Stimulated activated CD8-positive, alpha-beta memory T cell treated with anti-CD3 and anti-CD28 coated beads, Interleukin-15, amount 100 ng/mL, for 24 hours (primary cell): ENCODE measurements around the gene ZCCHC2.

Experiments
- DNase-seq: peaks from one replicate; pipeline ENCODE4 v3.0.0-alpha.2; 2020; ENCODE audit warnings: low read depth

The ZCCHC2 gene

DNA sequence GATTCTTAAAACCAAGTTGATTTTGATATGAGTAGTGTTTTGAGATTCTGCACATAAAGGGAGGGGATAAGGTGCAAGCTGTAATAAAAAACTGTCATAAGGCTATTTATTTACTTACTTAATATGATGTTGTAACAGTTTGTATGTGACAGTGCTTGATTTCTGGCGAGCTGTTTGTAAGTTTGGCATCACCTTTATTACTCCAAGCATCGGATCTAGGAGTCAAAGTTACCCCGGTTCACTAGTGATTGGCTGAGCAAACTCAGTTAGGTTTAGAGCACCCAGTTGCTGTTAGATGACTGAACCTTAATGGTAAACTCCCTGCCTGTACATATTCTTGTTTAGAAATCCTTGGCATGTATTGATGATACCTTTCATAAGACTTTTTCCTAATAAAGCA, 16.1 kb downstream of the ZCCHC2 start:
- no peak for DNase-seq

DNA sequence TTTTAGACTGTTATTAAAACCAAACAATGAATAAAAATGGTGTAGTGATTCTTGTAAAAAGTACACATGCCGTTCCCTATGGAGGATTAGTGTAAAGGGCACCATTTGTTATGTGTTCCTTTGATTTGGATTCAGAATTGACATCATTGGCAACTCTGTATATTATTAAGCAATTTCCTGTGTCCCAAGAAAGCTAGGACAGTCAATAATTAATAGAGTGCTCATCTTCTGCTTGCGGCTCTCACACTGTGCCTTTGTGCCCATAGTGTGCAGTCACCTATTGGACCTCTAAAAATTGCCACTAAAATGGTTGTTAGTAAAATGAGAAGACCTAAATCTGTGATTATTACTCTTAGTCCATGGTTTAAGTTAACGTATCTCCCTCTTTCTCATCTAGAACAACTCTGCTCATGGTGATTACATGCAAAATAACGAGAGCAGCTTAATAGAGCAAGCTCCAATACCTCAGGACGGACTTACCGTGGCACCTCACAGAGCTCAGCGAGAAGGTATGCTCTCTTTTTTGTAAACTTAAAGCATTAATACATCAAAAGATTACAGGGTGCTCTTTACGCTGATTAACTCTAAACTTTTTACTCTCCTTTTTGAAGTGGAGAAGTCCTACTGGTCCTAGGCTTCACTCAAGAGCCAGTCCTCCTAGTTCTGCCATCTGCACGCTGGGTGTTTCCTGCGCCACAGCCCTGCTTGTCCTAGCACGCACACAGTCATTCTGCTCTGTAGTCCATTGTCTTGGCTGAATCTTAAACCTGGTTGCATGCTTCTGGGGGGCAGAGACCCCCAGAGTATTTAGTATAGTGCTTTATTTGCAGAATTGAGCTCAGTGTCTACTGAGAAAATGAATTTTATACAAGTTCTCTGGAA, 16.7 kb downstream of the ZCCHC2 start:
- DNase-seq, result no peak

DNA sequence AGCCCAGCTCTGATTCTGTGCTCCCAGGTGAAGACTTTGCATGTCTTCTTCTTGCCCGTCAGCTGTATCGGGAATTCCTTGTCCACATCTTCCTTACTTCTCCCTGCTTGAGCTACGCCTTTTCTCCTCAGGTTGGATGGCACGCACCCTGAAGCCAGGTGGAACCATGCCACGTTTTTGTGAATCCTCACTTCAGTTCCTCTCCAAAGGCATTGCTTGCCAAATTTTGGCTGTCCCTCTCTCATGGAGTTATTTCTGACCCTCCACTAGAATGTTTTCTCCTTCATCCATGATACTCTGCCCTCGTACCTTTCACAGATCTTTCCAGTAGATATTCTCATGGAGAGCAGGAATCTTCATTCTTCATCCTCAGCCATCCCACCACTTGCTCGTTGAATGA, 20.2 kb downstream of the ZCCHC2 start:
- DNase-seq, result no peak

DNA sequence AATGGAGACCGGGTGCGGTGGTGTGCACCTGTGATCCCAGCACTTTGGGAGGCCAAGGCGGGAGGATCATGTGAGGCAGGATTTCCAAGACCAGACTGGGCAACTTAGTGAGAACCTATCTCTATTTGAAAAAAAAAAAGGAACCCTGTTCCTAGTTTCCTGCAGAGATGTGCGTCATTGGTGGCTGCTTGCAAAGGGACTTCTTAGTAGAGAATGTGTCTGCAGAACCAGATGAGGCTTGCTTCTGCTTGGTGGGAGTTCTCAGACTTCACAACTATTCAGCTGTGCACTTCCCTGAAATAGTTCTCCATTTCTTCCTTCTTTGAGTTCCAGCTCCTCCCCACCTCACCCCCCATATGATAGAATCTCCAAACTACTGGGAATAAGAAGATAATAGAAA, 22.3 kb downstream of the ZCCHC2 start:
- DNase-seq, result no peak

DNA sequence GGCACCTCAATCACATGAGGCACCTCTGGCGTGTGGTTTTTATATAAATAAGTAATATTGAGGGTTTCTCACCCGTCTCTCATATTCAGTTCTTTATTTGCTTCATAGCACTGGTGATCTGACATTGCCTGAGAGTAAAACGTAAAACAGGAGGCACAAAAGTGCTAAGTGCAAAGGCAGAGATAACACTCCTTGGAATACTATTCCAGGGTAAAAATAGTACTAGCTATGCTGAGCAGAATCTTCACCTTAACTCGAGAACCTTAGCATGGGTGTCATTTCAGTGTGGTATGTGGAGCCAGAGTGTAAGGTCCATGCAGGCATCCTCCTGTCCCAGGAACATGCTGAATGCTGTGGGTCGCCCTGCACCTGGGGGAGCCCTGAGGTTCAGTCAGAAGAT, 26.9 kb downstream of the ZCCHC2 start:
- no peak for DNase-seq

DNA sequence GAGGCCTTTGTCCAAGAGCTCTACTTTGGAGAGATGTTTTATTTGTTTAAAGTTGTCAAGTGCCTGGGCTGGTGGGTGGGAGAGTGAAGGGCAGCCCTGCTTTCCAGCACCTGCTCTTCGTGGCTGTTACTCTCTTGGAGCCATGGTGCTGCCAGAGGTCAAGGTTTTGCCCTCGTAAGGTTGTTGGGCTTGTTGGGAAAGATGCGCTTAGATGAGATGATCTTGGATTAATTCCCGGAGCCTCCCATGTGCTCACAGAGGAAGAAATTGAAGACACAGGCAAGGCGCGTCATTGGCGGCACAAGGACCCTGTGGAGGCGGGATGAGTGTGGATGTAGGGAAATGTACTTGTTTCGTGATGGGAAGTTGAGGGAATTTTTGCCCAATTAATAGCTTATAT, 27.9 kb downstream of the ZCCHC2 start:
- no peak for DNase-seq

DNA sequence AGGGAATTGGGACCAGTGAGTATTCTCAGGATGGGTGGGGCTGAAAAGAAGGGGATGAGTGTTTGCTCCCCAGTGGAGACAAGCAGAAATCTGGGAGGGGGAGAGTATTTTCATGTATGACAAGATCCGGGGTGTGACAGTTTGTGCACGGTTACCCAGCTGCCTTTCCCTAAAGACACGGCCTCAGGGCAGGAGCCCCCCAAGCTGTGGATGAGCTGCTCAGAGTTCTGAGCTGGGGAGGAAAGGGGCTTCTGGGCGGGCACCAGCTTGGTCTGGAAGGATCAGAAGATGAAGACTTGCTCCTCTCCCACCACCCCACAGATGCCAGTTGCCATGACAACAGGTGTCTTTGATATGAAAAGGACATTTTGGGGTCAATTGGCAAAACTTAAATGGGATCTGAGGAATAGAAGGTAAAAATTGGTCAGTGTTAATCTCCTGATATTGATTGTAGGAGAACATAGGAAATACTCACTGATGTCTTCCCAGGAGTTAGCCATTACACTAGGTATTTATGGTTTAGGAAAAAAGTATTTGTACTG, 29.2 kb downstream of the ZCCHC2 start:
- no peak for DNase-seq

DNA sequence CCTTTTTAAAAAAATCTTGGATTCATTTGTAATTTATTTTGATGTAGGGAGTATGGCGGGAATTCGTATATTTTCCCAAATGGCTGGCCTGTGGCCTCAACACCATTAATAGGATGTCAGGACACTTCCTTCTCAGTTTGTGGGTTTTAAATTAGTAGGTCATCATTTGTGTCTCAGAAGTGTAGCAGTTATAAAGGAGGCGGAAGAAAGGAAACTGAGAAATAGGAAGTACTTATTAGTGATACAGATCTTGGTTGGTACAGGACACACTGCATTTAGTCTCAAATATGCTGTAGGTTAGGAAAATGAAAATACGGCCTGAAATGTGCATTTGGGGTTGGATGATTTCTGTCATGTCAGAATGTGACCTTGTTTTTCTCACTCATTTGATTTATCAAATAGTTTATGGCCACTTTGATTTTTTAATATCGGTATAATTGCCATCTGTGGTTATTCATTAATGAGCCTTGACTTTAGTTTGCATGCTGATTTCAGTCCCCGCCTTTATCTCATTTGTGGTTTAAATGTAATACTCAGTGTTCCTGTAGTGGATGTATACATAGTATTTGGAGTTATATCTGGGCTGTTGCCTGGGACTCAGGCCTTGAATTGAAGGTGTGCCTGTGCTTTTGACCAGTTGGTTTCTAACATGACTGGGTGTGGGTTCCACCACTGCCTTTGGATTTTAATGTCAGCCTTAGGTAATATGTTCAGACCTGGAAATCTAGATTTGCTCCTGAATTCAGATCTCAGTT, 31.4 kb downstream of the ZCCHC2 start:
- no peak for DNase-seq

DNA sequence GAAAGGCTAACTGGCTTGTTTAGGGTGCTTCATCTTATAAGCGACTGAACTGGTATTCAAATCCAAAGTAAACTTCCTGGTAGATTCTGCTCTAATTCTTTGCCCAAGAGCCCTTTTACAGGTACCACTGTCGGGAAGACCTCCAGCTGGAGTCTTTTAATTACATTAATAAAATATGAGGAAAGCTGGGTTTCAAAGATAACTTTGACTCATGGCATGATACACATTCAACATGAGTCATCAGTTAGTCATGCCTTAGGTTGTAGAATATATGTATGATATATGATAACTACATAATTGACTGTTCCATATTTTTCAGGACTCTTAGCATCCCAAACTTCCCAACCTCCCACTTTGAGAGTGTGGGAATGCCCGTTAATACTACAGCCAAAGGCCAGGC, 32.3 kb downstream of the ZCCHC2 start:
- DNase-seq, result no peak

DNA sequence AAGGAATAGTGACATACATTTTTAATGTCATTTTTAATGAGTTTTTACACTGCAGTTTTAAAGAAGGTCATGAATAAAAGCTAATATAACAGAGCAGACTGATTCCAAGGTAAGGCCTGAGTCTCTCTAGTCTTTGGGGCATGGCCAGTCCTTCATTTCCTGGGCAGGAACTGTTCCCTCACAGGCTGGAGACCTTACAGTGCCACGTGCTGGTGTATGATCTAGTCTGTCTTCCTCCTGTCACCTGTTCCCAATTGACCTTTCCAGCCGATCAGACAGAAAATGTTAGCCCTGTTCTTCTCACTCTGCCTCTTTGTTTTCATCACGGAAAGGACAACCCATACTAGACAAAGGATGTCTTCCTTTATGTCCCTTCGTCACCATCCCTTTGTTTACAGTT, 33.6 kb downstream of the ZCCHC2 start:
- no peak for DNase-seq

DNA sequence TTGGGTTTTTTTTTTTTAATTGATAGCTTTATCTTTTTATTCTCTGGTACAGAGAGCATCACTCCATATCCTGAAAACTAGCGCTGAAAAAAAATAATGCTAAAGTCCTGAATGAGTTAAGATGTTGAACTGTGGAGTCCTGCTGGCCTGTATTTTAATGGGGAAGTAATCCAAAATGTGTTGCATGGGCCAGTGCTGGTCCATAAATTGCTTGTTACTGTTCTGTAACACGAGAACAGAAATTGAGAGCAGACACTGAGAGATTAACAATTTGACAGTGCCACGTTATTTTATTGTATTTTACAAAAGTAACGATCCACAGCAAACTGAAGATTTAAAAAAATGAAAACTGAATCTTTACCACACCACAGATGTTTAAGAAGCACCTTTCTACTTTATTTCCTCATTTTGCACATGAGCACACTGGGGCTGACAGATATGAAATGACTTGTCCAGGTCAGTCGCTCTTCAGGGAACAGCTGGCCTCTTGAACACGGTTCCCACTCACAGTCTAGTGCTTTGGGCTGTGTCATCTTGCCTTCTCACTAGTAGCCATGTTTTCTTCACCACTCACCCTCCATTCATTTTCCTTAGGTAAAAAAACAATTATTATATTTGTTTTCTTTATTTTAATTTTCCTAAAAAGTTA, 35.3 kb downstream of the ZCCHC2 start:
- DNase-seq, result no peak

DNA sequence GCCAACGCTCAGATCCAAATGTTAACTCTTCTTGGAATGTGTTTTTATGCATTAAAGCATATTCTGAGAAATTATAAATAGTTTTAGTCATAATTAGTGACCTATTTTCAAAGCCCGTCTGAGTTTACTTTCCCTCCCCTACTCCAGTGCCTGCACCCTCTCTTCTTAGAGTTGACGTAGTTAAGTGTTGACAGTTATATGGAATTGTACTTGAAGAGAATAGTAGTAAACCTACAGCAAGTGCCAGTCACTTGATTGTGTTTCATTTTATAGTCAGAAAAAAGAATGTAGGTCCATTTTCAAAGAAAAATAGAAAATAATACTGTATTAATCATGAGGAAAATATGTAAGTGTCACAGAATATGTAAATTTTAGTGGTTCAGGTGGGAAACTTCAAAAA, 41.2 kb downstream of the ZCCHC2 start:
- DNase-seq, result no peak

DNA sequence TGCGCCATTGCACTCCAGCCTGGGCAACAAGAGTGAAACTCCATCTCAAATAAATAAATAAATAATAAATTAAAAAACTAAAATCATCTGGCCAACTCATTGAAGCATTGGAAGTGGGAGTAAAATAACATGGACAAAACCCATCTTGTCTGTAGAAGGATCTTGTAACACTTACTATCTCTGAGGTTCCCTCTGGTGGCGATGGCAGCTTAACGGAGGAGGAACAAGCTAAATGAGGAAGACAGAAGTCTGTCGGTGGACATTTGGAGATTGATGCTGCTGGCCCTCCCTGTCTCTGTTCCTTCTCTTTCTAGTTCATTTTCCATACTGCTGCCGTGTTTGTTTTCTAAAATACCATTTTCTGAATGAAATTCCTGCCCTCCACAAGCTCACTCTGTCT, 43.4 kb downstream of the ZCCHC2 start:
- DNase-seq, result no peak

DNA sequence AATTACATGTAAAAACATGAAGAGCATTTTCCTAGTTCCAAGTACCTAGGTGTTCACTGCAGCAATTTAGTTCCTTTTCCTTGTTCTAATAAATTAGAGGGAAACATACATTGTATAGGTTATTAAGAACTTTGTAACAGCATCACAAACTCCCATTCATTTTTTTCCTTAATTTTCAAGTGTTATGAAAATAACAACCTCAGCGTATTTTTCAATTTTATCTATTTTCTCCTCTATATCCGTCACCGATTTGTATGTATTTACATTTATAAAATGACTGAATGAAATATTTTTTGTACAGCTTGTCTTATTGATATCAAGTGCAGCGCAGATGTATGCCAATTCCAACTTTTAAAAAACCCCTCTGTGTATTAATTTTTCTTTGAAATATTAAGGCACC, 44.0 kb downstream of the ZCCHC2 start:
- DNase-seq, result no peak

DNA sequence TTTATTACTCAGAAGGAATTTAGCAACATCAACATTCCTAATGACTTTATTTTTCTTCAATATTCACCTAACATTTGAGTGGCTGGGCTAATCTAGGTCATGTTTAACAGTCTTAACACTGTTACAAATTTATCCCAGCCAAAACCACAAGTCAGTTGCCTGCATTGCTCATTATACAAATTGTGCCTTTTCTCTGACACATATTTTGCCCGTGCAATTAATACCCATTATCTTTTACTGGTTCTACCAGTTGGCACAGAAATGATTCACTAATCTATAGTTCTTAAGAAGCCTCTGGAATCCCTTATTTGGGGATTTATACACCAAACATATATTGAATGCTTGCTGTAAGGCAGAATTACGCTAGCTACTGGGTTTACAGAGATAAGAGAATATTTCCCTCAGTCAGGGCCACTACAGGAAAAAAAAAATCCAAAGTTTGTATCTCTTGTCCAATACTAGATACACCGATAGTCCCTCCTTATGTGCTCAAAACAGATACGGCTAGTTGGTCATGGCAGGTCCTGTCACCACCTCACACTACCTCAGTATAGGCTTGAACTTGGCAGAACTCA, 46.3 kb downstream of the ZCCHC2 start:
- DNase-seq, result no peak

DNA sequence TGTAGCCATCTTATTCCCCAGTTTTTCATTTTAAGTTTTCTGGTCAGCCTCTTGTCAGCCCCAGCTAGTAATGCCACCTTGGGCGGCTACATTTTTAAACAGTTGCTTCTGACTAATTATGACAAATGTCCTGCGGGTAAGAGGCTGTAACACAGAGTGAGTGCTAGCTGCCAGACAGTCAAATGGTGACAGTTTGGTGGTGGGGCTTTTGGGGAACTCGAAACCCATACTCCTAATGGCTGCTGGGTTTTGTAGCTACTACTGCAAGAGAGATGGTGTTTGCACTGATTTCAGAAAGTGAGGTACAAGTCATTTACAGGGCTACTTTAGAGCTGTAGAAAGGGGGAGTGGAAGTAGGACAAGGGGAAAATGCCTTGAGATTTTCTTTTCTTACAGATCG, 48.2 kb downstream of the ZCCHC2 start:
- DNase-seq, result no peak

DNA sequence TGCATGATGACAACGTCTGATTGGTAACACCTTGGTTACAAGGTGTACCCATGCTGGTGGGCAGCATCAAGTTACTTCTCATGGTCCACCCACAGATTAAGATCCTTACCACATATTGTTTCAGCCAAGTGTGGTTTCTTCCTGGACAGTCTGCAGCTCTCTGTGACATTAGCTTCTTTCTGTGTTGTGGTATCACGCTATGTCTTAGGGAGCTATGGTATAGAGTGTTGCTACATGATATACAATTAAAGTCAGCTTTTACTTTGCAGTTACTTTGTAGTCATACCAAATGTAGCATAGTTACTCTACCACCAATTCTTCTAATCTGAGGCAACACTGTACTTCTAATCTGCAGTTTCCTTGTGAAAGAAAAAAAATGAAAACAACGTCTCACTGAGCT, 48.8 kb downstream of the ZCCHC2 start:
- DNase-seq, result no peak

DNA sequence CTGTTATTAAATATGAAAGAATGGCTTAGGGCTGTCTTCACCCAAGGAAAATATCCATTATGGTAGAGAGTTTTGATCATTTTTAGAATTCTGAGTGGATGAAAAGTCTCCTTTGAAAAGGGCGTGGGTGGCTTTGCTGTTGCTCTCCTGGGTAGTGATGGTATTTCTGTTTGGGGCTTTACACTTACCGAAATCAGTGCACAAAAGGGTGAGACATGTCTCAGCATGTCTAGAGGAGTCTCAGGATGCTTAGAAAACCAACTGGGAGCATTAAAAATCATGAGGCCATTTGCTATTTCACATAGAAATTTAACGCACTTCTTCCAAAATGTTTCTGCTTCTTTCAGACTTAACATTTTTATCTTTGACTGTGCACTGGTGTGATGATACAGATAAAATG, 49.6 kb downstream of the ZCCHC2 start:
- no peak for DNase-seq

DNA sequence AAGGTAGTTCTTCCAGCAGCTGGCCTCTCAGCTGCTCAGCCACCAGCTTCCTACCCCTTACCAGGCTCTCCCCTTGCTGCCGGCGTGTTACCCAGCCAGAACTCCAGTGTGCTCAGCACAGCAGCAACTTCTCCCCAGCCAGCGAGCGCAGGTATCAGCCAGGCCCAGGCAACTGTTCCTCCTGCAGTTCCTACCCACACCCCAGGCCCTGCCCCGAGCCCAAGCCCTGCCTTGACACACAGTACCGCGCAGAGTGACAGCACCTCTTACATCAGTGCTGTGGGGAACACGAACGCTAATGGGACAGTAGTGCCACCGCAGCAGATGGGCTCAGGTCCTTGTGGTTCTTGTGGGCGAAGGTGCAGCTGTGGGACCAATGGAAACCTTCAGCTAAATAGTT, 52.0 kb downstream of the ZCCHC2 start:
- no peak for DNase-seq

DNA sequence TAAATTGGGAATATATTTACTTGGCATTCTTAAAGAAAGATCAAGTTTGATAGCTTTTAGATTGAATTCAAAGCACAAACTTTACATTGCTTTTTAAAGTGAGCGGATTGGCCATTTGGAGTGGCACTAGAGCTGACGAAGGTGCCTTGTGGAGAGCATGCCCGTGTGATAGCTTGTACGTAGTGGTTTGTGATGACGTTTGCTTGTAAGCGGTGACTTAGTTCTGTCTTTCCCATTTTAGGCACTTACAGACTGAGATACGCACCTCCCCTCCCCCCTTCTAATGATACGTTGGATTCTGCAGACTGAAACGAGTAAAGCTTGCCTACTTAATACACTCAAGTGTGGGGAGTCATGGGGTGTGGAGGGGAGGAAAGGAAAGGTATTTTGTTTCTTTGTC, 53.4 kb downstream of the ZCCHC2 start:
- no peak for DNase-seq

DNA sequence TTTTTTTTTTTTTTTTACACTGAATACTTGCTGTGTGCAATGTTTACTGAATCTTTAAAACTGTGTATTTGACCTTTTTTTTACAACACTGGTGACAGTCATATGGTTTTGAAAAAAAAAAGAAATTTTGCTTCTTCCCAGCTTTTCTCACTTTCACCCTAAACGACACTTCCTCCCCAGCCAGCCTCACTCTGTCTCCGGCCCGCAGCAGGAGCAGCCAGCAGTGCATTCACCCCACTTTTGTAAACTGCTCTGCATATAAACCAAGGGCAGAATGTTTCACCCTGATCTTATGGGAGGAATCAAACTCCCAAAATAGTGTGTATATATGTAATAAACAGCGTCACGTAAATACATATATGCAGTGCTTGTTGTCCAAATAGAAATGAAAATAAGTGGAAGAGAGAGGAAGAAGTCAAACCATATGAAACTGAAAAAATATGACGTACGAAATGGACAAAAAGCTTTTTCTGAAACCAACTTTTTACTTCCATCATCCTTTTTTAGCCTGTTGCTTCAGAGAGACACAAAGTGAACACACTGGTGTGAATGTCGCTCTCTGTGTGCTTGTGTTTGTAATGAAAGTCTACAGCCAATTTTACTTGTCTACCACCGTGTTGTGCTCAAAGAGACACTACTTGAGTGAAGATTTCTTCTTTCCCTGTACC, 54.2 kb downstream of the ZCCHC2 start:
- DNase-seq, result no peak

DNA sequence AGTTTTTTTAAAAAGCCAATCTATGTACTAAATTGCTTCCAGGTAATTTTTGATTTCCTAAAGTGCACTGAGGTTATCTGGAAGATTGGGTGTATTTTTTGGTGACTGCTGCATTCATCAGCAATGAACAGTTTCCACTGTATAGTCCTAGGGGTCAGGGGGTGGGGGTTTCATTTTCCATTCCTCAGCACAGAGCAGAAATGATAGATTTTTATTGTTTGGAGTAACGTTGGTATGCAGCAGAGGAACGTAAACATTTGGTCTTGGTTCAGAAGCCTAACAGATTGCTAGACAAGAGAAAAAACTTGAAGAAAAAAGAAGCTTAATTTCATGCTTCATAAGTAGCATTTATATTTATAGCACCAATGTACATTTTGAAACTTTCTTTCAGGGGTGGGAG, 54.9 kb downstream of the ZCCHC2 start:
- no peak for DNase-seq
